ENCODE results near the gene RBKS. TPM values are rescaled to one million over a fixed set of nuclear protein-coding genes. Genes with fewer than 3 reads are reported as not detected.

The RBKS gene
- total and polyA plus RNA-seq, 2 of the 13 experiments (the other 11 are each of a cell fraction or from before 2014, with no cell fraction given) = 7.7 to 8.3 TPM

GRCh38 chr2:27771548-27772335 is 118.4 kb downstream of the RBKS start, which contains the start of gene MRPL33 (continued):
- TF ChIP-seq ZBED4 (CRISPR knock-in tag; IDR thresholded peaks at IDR 0.05; ENCODE audit: borderline replicate concordance) = peak; percentile 83
- TF ChIP-seq NR1H2 (CRISPR knock-in tag; IDR thresholded peaks at IDR 0.05; ENCODE audit: borderline replicate concordance, low read depth) = no peak
- peak; percentile 90; the same call in 1 of the 2 replicates for TF ChIP-seq ZNF703 (CRISPR knock-in tag; IDR thresholded peaks at IDR 0.05; ENCODE audit: borderline replicate concordance)
- TF ChIP-seq AGO1 (IDR thresholded peaks at IDR 0.05; ENCODE audit: low read depth, low read length, poor library complexity, severe bottlenecking) = peak; percentile 95
- peak; percentile 95; the same call in 1 of the 2 replicates for TF ChIP-seq ZNF224 (CRISPR knock-in tag; IDR thresholded peaks at IDR 0.05)
- no peak for TF ChIP-seq RARG (CRISPR knock-in tag; IDR thresholded peaks at IDR 0.05; ENCODE audit: low read depth)
- TF ChIP-seq ZNF772 (CRISPR knock-in tag; IDR thresholded peaks at IDR 0.05) = peak; percentile 94
- TF ChIP-seq JUND (CRISPR knock-in tag; IDR thresholded peaks at IDR 0.05) = no peak
- TF ChIP-seq HNRNPL (IDR thresholded peaks at IDR 0.05; ENCODE audit: low read depth, low read length) = peak; percentile 64; the same call in 1 of the 2 replicates
- no peak; the same call in 1 of the 2 replicates for TF ChIP-seq SNAI1 (CRISPR knock-in tag; IDR thresholded peaks at IDR 0.05; ENCODE audit: borderline replicate concordance)
- TF ChIP-seq ZNF275 (CRISPR knock-in tag; IDR thresholded peaks at IDR 0.05; ENCODE audit: borderline replicate concordance) = no peak
- peak; percentile 87 for TF ChIP-seq ZNF18 (CRISPR knock-in tag; IDR thresholded peaks at IDR 0.05; ENCODE audit: insufficient replicate concordance)
- peak; percentile 75; the same call in 1 of the 2 replicates for TF ChIP-seq KAT7 (CRISPR knock-in tag; IDR thresholded peaks at IDR 0.05; ENCODE audit: borderline replicate concordance)
- TF ChIP-seq DNMT3B (CRISPR knock-in tag; conservative IDR thresholded peaks at IDR 0.05) = peak; percentile 70; the same call in 1 of the 2 replicates
- TF ChIP-seq NFKBIZ (CRISPR knock-in tag; IDR thresholded peaks at IDR 0.05) = peak; percentile 76; the same call in 1 of the 2 replicates
- 0 out of 2 replicates have a peak, but pooled peaks have one; percentile 68 for TF ChIP-seq NCOA1 (CRISPR knock-in tag; IDR thresholded peaks at IDR 0.05)
- no peak for TF ChIP-seq FOXM1 (CRISPR knock-in tag; IDR thresholded peaks at IDR 0.05)
- TF ChIP-seq ZNF33A (CRISPR knock-in tag; IDR thresholded peaks at IDR 0.05; ENCODE audit: borderline replicate concordance) = no peak; the same call in 1 of the 2 replicates
- TF ChIP-seq SRSF1 (optimal IDR thresholded peaks at IDR 0.05; ENCODE audit: low read depth, low read length) = peak; percentile 76
- TF ChIP-seq THRA (CRISPR knock-in tag; IDR thresholded peaks at IDR 0.05; ENCODE audit: borderline replicate concordance) = peak; percentile 63; the same call in 1 of the 2 replicates

Measured in HepG2 (cell line).